ENCODE measurements around the gene CHRNB2.

Gene CHRNB2

GRCh38 chr1:154614247-154614646, 46.7 kb downstream of the CHRNB2 start:
- DNase-seq, result no peak

DNA sequence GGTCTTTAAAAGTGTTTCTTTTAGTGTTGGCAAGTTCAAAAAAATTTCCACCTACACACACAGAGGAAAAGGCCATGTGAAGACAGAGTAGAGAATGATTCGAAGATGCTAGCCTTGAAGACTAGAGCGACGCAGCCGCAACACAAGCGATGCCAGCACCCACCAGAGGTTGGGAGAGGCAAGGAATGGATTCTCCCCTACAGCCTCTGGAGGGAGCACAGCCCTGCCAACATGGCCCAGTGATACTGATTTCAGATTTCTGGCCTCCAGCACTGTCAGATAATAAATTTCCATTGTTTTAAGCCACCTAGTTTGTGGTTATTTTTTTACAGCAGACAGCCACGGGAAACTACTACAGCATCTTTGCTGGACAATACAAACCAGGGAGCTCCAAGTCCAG, 47.3 kb downstream of the CHRNB2 start:
- no peak for DNase-seq

DNA sequence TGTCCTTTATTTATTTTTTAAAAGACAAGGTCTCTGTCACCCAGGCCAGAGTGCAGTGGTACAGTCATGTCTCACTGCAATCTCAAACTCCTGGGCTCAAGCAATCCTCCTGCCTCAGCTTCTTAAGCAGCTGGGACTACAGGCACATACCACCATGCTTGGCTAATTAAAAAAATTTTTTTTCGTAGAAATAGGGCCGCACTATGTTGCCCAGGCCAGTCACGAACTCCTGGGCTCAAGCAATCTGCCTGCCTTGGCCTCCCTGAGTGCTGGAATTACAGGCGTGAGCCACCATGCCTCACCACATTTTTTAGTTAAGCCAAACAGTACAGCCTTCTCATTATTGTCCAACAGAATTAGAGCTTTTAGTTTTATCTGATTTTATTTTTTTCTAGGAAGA, 47.8 kb downstream of the CHRNB2 start:
- DNase-seq, result no peak

DNA sequence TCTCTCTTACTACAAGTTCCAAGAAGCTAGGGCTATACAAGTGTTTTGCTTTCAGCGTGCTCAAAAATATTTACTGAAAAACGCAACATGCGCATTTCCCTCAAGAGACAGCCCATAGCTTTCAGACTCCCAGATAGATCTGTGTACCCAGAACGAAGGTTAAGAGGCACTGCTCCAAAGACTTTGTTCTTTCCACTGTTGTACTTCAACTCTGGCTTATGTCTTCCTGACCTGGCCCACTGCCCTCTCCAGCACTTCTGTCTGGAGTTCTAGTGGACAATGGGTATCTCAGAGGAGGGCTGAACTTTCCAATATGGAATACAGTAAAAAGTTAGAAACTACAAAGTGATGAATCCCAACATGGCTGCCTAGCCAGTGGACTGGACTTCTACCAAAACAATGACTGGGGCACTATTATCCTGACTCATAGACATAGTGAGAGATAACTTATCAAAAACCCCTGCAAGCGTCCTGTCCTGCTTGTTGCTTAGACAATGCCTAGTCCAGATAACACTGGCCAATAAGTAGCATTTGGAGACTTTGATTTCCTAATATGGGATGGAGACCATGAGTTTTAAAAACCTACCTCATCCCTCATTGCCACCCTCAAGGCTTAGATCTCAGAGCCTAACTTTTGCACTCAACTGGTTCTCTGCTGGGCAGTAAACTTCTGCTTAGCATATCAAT, 49.2 kb downstream of the CHRNB2 start:
- DNase-seq, result no peak

- DNase-seq, result no peak
Observed at GRCh38 chr1:154619181-154619948, 51.8 kb downstream of the CHRNB2 start.

DNA sequence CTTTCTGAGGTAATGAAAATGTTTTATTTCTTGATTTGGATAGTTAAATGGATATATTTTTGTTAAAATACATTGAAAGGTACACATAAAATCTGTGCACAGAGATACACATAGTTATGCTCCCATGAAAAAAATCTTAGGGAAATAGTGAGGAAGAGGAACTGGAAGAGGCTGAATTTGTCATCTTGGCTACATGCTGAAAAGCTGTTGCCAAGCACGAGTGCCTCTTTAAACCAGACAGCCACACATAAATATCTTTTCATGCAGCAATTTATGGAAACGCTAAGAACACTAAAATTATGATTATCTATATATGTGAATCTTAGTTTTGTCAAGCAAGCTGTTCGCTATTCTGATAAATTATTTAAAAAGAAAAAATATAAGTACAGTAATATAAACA, 53.2 kb downstream of the CHRNB2 start:
- DNase-seq, result no peak

DNA sequence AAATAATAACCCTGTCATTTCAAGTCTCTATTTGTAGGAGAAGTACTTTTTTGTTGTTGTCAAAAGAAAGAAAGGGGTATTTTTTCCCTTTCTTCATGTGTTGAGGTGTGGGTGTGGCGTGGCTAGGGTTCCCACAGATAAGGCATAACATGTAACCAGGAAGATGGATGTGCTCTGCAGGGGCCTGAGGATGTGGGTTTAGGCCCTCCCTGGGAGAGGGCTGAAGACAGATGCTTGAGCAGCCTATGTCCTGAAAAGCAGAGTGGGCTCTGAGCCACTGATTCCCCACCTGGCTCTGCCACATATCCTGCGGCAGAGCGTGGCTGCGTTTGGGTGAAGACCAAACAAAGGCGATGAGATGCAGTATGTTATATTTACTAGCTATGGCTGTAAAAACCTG, 54.3 kb downstream of the CHRNB2 start:
- DNase-seq, result no peak

GRCh38 chr1:154622503-154623039, 55.0 kb downstream of the CHRNB2 start:
- DNase-seq, result no peak

GRCh38 chr1:154623358-154623757, 55.8 kb downstream of the CHRNB2 start:
- DNase-seq, result peak; percentile 73

- no peak for DNase-seq
Observed at GRCh38 chr1:154624746-154625643, 57.4 kb downstream of the CHRNB2 start.

GRCh38 chr1:154626456-154627256, 59.1 kb downstream of the CHRNB2 start:
- no peak for DNase-seq

- peak; percentile 73 for DNase-seq
Observed at GRCh38 chr1:154627257-154628120, 59.9 kb downstream of the CHRNB2 start.

GRCh38 chr1:154628121-154628405, 60.5 kb downstream of the CHRNB2 start:
- DNase-seq, result no peak

DNA sequence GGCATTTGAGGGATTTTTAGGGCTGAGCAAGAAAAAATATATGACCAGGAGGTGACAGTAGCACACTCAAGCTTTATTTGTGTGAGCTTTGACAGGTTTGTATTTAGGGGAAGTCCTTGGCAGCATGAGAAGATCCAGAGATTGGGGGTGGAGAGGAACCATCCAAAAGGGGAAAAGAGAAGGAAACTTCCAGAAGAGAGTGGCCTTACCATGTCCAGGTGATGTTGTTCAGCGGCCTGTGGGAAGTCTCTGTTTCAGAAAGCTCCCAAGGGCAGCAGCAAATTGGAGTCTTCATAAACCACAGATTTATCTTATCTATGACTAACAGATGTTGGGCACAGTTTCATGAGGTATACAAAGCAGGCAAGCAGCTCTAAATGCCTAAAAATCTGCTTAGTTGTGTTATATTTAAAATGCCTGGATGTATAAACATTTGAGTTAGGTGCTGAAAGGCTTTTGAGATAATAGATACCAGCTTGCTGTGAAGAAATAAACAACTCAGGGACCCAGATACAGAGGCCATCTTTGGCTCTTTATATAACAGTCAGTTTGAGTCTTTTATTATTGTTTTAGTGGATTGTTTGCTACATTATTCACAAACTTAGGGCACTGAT, 61.6 kb downstream of the CHRNB2 start:
- no peak for DNase-seq

Data from GDM1 (cell line).